Medulla oblongata (tissue), 1 donor: Measurements from ENCODE around the gene DYNLT3.
A peak's percentile ranks its signal among the peaks of the same experiment; 100 is the strongest.

Source experiments
- DNase-seq: peaks from one replicate; pipeline ENCODE4 v3.0.0-alpha.2; 2015; ENCODE audit errors: extremely low spot score

Gene DYNLT3

DNA sequence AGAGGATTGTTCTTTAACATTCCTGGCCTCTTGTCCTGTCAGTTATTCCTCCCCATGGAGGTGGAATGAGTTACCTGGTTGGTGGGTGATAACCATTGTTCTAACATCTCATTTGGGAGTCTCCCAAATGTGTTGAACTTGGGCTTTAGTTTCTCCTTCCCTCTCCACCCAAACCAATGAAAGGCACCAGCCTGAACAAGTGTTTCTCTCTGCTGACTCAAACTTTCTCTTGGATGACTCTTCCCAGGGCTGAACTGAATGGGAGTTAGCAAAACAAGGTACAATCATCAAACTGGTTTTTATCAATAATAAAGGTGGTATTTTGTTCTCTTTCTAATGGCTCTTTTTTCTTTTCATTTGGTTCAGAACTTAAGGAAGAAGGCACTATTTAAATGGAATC is 2.7 kb downstream of the DYNLT3 start:
- DNase-seq: no peak

DNA sequence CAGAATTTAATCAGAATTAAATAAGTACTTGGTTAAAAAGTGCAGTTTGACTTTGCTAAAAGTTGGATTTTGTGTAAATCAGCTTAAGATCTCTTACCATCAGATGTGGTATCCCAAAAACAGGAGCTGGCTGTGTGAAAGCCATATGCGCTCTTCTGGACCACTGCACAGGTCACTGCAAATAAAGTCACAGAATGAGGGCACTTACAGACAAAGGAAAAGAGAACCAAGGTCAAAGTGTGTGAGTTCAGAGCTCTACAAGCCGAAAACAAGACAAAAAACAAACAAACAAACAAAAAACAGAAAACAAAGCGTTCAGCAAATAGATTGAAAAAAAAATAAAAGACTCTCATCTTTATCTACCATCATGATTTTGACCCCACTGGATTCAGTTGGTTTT is 6.4 kb downstream of the DYNLT3 start:
- DNase-seq: no peak

DNA sequence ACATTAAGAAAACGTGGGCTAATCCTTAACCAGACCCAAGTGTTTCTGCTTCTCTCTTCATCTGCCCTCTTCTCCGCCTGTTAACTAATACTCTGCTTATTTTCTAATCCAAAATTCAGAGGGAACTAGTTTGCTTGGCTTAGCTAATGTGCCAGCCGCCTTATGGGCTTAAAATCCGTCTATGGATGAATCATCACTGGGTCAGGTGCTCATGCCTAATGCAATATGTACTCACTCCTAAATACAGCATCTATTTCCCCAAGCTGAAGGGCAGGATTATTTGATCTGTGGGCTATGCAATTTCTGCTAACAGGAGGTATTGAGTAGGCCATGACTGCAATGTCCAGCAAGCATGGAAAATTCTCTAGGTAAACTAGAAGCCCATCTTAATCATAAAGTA is 12.4 kb downstream of the DYNLT3 start:
- no peak for DNase-seq

DNA sequence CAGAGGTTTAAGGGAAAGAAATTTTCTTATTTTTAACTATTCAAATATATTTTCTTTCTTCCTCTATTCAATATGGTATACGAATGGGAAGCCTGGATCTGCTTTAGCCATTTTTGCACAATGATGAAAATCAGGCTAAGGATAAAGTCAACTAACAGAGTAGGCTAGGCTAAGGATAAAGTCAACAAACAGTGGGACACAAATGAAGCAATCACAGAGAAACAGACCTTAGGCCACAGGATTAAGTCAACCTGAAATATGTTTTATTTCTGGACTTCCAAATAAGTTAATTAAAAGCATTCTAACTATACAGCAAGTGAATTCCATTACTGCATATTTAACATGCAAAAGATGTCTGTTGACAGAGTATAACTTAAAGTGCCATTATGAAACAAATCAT is 17.0 kb downstream of the DYNLT3 start:
- DNase-seq: no peak

- no peak for DNase-seq
These were observed 17.6 kb downstream of the DYNLT3 start for GRCh38 chrX:37829721-37830120.

DNA sequence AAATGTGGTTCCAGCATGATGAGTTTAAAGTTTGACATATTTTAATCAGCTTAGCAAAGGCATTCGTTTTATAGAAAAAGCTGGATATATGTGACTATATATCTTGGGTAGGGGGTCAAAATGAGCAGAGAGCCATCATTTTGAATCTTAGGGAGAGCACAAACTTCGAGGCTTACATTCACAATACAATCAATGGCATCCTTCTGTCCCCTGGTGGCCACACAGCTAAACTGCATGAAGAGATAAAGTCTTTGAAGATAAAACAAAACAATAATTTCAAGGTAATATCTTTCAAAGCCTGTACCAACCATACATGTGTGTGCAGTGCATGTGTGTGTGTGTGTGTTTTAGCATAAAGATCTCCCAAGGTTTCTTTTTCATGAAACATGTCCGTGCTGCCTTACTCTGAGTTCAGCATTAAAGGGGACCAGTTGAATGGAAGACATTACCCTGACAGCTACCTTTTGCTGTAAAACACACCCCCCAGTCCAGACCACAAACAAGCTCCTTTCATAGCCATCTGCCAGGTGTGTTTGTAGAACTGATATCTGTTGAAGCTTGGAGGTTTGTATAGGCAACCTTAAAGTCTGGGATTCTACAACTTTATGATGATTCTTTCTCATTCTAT is 22.0 kb downstream of the DYNLT3 start:
- DNase-seq: peak; percentile 59

DNA sequence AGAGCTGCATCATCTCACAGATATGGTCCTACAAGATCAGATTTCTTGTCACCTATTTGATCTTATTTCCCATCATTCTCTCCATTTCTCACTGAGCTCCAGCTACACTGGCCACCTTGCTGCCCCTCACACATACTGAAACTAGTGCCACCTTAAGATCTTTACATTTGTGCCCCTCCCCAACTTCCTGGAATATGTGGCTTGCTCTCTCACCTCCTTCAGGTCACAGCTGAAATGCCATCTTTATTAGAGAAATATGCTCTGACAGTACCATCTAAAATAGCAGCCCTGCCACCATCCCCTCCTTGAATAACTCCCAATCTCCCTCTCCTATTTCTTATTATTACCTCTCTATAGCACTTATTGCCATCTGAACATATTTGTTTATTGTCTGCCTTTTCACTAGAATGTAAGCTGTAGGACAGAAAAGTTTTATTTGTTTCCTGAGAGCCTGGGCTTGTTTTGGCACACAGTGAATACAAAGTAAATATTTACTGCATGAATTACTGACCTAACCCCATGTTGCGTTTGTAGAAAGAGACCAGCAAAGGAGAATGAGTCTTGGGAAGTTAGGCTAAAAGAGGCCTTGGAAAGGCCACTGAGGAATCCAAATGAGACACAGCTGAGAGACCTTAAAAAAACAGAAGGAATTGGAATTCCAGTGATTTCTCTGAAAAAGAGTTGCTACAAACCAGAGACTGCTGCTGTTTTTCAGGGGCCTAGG is 22.7 kb downstream of the DYNLT3 start:
- no peak for DNase-seq

DNA sequence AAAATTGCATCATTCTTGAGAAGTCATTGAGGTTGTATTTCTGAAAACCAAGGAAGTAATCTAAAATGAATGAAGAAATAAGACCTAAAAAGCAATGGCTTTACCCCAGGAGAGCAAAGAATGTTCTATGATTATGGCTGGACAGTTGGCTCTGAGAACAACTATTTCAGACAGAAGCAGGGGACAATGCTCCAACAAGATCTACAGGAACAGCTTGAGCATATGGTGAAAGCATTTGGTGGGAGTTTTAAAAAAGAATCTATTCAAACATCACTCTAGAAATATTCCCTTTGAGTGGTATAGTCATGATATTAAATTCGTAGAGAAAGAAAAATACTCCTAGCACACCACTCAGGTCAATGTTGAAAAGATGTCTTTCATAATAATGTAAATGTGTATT is 26.7 kb downstream of the DYNLT3 start:
- DNase-seq: no peak

GRCh38 chrX:37818031-37818430 is 29.3 kb downstream of the DYNLT3 start:
- DNase-seq: no peak

GRCh38 chrX:37817579-37817978 is 29.8 kb downstream of the DYNLT3 start:
- no peak for DNase-seq

- no peak for DNase-seq
These were observed 30.2 kb downstream of the DYNLT3 start for GRCh38 chrX:37817176-37817575.

- no peak for DNase-seq
These were observed 30.6 kb downstream of the DYNLT3 start for GRCh38 chrX:37816766-37817165.

DNA sequence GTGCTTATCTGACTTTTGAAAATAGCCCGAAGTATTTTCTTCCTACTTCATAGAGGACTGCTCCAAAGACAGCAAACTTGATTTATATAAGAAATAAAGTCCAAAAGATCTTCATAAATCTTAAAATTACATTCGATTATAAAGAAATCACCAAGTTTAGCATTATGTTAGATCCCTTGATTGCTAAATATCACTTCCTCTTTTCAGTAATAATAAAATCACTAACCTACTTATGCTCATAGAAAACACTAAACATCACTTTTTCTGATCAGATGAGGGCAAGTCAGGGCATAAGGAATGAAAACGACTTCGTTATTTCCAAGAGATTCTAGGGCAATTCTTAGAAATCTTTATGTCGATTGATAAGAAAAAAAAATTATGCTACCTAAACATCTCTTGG is 32.0 kb downstream of the DYNLT3 start:
- no peak for DNase-seq

DNA sequence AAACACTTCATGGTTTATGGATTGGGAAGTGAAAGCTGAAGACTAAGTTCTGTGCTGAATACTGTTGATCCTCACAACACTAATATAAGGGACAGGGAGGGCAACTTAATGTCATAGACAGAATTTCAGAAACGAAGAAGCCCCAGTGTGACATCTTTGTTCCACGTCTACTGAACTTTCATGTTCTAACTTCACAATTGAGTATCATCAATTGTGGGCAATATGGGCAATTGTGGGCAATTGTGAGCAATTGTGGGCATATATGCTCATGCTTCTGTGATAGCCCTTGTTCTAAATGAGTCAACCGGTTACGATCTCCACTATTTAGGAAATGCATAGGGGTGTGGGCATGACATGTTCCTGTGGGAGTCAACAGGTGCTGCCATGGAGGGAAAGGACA is 33.8 kb downstream of the DYNLT3 start:
- DNase-seq: no peak

- peak; percentile 10 for DNase-seq
These were observed 35.3 kb downstream of the DYNLT3 start for GRCh38 chrX:37812110-37812509.

GRCh38 chrX:37809970-37810369 is 37.4 kb downstream of the DYNLT3 start:
- DNase-seq: no peak

DNA sequence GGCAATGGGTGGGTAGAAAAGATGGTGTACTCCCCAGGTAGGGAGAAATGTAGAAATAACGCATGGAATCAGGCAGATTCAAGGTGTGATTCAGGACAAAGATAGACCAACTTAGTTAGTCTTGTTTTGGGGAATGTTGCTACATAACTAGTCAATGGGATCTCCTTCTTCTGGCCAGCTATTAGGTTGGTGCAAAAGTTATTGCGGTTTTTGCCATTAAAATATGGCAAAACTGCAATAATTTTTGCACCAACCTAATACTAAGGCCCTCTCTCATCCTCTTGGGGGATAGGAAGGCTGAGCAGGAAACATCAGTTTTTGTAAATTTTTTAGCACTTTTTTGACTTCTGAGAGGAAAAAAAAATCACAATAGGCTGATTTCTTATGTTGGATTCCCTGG is 44.3 kb downstream of the DYNLT3 start:
- no peak for DNase-seq

DNA sequence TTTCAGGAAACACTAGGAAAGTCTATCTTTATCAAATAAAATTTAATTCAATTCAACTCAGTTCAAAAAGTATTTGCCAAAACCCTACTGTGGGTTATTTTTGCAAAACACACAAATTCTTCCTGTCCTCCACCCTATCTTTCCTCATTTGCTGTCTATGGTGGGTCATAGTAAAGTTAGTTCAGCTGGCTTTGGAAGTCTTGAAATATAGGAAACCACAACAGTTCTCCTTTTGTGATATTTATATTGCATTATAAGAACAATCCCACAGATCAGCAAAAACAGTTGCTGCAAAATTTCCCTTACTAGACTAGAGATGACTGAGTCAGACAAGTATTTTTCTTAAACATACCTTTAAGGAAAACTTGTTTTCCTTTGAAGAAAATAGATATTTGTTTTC is 45.3 kb downstream of the DYNLT3 start:
- DNase-seq: no peak

DNA sequence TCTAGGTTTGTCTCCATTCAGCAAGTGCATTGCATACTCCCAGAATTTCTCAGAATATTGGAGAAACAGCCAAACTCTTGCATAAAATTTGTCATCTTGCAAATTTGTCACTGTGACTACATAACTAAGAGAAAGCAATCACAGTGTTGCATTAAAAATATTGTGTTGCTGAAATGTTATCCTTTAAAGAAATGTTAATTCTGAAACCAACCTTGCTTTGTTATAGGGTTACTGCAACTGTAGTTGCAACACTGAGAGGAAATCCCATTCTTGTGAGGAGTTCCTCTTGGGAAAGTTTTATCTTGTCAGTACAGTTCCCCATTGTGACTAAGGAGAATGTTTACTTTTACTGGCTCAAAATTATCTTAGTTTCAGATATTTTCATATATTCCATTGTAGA is 46.7 kb downstream of the DYNLT3 start:
- no peak for DNase-seq

GRCh38 chrX:37799936-37800335 is 47.4 kb downstream of the DYNLT3 start:
- DNase-seq: no peak

DNA sequence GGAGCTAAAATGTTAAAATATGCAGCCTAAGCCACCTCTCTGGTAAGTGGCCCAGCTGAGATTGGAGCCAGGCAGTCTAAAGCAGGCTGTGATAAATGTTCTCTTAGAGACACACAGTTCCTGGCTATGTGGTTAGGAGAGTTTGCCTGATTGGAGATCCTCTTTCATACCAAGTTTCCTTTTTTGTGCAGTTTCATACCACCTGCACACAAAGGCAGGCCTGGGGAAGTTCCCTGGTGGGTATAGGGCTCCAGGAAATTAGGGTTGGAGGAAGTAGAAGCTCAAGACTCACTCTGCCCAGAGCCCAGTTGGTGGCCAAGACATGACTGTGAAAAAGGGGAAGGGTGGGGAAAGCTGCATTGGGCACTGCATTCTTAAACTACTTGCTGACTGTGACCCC is 50.6 kb downstream of the DYNLT3 start:
- DNase-seq: peak; percentile 62

DNA sequence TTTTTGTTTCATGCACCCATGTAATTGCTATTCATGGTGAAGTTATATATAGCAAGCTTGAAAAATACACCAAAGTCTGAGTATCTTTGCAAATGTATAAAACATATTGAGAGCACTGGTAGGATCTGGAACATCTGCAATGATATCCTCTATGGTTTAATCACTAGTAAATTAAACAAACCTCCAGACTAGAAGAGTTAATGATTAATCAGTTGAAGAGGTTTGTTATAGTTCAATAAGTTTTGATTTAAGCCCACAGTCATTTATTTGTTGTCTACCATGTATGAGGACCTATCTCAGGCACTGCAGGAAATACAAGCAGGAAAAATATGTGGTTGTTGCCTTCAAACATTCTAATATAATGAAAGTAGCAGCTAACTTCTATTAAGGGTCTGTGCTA is 51.1 kb downstream of the DYNLT3 start:
- no peak for DNase-seq
